Measurements from ENCODE around the gene AFTPH. TPM values are rescaled to one million over a fixed set of nuclear protein-coding genes. Genes with fewer than 3 reads are reported as not detected.

AFTPH gene
- total RNA-seq, 4 donors from 2014 or later = 27.7 to 50.3 (median 38.1) TPM

DNA sequence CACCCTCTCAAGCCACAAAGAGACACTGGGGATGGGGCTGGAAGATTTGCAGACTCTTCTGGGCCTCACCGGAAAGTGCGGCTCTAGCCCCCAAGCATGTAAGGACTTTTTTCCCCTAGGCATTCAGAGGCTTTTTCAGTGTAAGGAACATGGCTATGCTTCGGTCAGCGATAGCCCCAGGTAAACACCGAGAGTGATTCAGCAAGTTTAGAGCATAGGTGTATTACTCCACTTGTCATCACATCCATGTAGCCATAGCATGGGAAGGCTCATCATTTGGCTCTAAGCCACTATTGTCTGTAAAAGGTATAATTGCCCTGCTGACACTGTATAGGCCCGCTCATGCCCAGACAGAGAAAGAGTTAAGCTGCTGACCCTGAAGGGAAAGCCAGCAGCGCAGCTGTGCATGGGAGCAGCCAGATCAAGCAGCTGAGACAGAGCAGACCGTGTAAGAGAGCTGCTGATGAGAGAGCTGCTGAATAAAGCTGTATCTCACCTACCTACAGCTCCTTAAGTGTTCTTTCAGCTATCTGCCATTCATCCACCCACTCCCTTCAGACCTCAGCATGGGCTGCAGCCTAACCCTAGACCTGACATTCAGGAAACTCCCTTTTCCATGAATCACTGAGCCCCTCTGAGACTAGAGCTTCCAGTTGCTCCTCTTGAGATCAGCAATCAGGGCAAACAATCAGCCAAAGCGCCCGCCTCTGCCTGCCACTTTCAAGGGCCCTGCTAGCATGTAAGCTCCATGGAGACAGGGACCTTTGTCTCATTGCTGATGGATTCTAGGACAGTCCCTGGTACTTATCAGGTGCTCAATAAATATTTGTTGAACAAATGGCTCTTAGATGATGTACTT is 44.6 kb upstream of the AFTPH start:
- H3K4me1 ChIP-seq = no peaks in the 10 kb centered on the region
- no peaks in the 10 kb centered on the region for H3K27me3 ChIP-seq
- DNase-seq (ENCODE audit: low spot score in 2 of 2) = no peak
- TF ChIP-seq, protein P1, sequence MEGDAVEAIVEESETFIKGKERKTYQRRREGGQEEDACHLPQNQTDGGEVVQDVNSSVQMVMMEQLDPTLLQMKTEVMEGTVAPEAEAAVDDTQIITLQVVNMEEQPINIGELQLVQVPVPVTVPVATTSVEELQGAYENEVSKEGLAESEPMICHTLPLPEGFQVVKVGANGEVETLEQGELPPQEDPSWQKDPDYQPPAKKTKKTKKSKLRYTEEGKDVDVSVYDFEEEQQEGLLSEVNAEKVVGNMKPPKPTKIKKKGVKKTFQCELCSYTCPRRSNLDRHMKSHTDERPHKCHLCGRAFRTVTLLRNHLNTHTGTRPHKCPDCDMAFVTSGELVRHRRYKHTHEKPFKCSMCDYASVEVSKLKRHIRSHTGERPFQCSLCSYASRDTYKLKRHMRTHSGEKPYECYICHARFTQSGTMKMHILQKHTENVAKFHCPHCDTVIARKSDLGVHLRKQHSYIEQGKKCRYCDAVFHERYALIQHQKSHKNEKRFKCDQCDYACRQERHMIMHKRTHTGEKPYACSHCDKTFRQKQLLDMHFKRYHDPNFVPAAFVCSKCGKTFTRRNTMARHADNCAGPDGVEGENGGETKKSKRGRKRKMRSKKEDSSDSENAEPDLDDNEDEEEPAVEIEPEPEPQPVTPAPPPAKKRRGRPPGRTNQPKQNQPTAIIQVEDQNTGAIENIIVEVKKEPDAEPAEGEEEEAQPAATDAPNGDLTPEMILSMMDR (IDR thresholded peaks at IDR 0.05) = no peak
- no peak for TF ChIP-seq POLR2A (IDR thresholded peaks at IDR 0.05)
- TF ChIP-seq EP300 (IDR thresholded peaks at IDR 0.05) = no peak
- 85 to 89% methylated on average over 10 of the region's 10 CpGs for WGBS, 2 donors
- no peaks in the 10 kb centered on the region for H3K36me3 ChIP-seq
- H3K9me3 ChIP-seq = no peaks in the 10 kb centered on the region
- H3K27ac ChIP-seq = no peak overlapping the region
- H3K4me3 ChIP-seq = no peak overlapping the region

DNA sequence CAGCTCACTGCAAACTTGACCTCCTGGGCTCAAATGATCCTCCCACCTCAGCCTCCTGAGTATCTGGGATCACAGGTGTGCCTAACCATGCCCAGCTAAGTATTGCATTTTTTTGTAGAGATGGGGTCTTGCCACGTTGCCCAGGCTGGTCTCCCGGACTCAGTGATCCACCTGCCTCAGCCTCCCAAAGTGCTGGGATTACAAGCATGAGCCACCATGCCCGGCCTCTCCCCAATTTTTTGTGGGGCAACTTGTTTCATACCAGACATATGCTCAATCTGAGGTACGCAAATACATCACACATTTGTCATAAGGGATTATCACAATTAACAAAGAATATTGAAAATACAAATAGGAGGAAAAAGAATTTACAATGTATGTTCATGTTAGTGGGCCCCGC is 42.5 kb upstream of the AFTPH start:
- Histone ChIP-seq H3K27me3 (no peaks in the 10 kb centered on the region), H3K27ac (no peak overlapping the region), H3K9me3 (no peaks in the 10 kb centered on the region), H3K4me1 (peaks cover 0 to 14% (median 0%) of the 10 kb centered on the region in 4 donors), H3K4me3 (no peak overlapping the region), H3K36me3 (no peaks in the 10 kb centered on the region)
- no peak for DNase-seq (ENCODE audit: low spot score in 2 of 2)
- 89 to 91% methylated on average over 5 of the region's 5 CpGs for WGBS, 2 donors
- TF ChIP-seq, protein P1 (IDR thresholded peaks at IDR 0.05) = no peak
- TF ChIP-seq EP300 (IDR thresholded peaks at IDR 0.05) (no peak), POLR2A (IDR thresholded peaks at IDR 0.05) (no peak)

DNA sequence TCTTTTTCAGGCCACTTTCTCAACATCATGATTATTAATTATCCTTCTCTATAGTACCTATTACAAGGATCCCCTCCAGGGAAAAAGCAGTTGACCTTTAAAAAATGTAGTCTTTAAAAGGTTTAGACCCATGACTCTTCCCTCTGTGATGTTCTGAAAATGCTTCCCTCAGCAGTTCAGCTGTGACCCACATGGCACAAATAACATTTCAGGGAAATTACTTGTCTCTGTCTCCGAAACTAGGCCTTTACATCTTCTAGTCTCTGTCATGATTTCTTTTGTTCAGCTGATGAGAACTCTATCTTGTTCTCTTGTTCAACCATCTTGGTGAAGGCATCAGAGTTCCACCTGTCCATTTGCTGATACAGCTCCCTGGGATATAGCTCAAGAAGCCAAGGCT is 41.9 kb upstream of the AFTPH start:
- Histone ChIP-seq H3K4me3 (no peak overlapping the region), H3K4me1 (peaks cover 0 to 15% (median 0%) of the 10 kb centered on the region in 4 donors), H3K27ac (no peak overlapping the region), H3K9me3 (no peaks in the 10 kb centered on the region), H3K36me3 (no peaks in the 10 kb centered on the region), H3K27me3 (no peaks in the 10 kb centered on the region)
- 73 to 79% methylated on average over 1 of the region's 1 CpG for WGBS, 2 donors
- TF ChIP-seq, protein P1 (IDR thresholded peaks at IDR 0.05) = no peak
- no peak for TF ChIP-seq POLR2A (IDR thresholded peaks at IDR 0.05)
- TF ChIP-seq EP300 (IDR thresholded peaks at IDR 0.05) = no peak
- DNase-seq (ENCODE audit: low spot score in 2 of 2) = no peak

DNA sequence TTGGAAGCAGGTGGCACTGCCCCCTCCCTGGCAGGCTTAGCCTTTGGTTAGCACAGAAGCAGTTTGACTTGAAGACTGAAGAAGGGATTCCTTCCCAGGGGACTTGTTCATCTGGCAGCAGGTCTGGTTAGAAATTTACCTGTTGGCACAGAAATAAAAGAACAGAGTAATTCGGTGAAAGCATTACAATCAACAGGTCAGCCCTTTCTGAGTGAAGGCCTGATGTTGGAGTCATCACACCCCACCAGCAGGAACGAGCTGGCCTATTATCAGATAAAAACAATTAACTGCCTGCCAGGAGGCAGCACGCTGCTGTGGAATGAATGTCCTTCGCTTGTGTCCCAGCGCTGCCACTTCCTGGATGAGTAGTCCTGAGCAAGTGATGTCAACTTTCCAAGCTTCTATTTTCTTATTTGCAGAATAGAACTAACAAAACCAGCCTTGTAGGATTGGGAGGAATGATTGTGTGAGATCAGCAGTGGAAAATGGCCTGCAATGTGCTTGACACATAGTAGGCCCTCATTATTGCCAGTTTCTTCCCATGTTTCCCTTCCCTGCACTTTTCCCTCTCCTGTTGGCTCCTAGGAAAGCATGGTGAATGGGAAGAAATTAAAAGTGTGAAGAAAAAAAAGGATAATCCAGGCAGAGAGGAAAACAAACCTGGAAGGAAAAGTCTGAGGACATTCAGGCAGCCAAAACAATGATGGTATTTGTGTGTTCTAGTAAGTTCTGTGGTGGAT is 41.2 kb upstream of the AFTPH start:
- Histone ChIP-seq H3K9me3 (no peaks in the 10 kb centered on the region), H3K27ac (no peak overlapping the region), H3K4me3 (no peak overlapping the region), H3K36me3 (no peaks in the 10 kb centered on the region), H3K27me3 (no peaks in the 10 kb centered on the region), H3K4me1 (peaks cover 0 to 22% (median 0%) of the 10 kb centered on the region in 4 donors)
- 41 to 59% methylated on average over 5 of the region's 5 CpGs for WGBS, 2 donors
- no peak for DNase-seq (ENCODE audit: low spot score in 2 of 2)
- TF ChIP-seq POLR2A (IDR thresholded peaks at IDR 0.05) = no peak
- TF ChIP-seq, protein P1 (IDR thresholded peaks at IDR 0.05) = no peak

DNA sequence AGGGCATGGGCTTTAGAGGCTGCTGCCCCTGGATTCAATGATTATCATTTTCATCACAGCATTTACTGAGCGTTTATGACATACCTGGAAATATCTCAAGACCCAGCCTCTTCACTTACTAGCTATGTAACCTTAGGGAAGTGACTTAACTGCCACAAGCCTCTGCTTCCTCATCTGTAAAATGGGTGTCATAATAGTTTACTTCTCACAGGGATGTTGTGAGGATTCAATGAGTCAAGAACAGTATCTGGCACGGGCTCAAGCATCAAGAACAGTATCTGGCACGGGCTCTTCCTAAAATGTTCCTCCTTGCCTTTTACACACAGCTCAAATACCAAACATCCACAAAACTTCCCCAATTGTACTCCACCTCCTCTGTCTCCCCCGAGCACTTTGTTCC is 38.8 kb upstream of the AFTPH start:
- WGBS, 2 donors = 68 to 70% methylated on average over 4 of the region's 4 CpGs
- no peaks in the 10 kb centered on the region for H3K27me3 ChIP-seq
- H3K36me3 ChIP-seq = no peaks in the 10 kb centered on the region
- peaks cover 0 to 28% (median 0%) of the 10 kb centered on the region in 4 donors for H3K4me1 ChIP-seq
- DNase-seq (ENCODE audit: low spot score in 2 of 2) = no peak
- TF ChIP-seq, protein P1 (IDR thresholded peaks at IDR 0.05) = no peak
- TF ChIP-seq POLR2A (IDR thresholded peaks at IDR 0.05) (no peak), EP300 (IDR thresholded peaks at IDR 0.05) (no peak)
- H3K4me3 ChIP-seq = no peak overlapping the region
- H3K9me3 ChIP-seq = no peaks in the 10 kb centered on the region
- no peak overlapping the region for H3K27ac ChIP-seq
